ENCODE results near the gene TUSC2.
"Not testable (repeated sequence)": the region's sequence is repeated elsewhere in the genome, so short reads cannot be mapped to it uniquely, and the experiment has no call there.

The TUSC2 gene

GRCh38 chr3:50293079-50293801, 34.8 kb downstream of the TUSC2 start:
- DNase-seq, result no peak

- DNase-seq, result peak; percentile 97
These were observed 35.6 kb downstream of the TUSC2 start, which contains the start of gene IFRD2 for GRCh38 chr3:50292159-50293078. Gene IFRD2, minus strand, starts transcription at chr3:50292429. Its CDS starts 155 bp downstream, at chr3:50292274.

GRCh38 chr3:50290161-50290641, 37.8 kb downstream of the TUSC2 start:
- no peak for DNase-seq

GRCh38 chr3:50289130-50289529, 38.9 kb downstream of the TUSC2 start:
- DNase-seq, result no peak

- no peak for DNase-seq
These were observed 39.5 kb downstream of the TUSC2 start for GRCh38 chr3:50288387-50289007.

GRCh38 chr3:50287262-50287661, 40.8 kb downstream of the TUSC2 start:
- DNase-seq, result no peak

- DNase-seq, result no peak
These were observed 41.4 kb downstream of the TUSC2 start for GRCh38 chr3:50286322-50287227.

GRCh38 chr3:50284121-50284520, 43.9 kb downstream of the TUSC2 start:
- DNase-seq, result not testable (repeated sequence)

GRCh38 chr3:50279255-50280016, 48.6 kb downstream of the TUSC2 start:
- DNase-seq, result no peak

- no peak for DNase-seq
These were observed 49.2 kb downstream of the TUSC2 start, which contains the start of gene LSMEM2 for GRCh38 chr3:50278880-50279224. Gene LSMEM2, plus strand, starts transcription at chr3:50279087. Its CDS starts 27 bp downstream, at chr3:50279114.

- DNase-seq, result no peak
These were observed 49.7 kb downstream of the TUSC2 start for GRCh38 chr3:50278123-50278879.

GRCh38 chr3:50276762-50277101, 51.3 kb downstream of the TUSC2 start:
- DNase-seq, result no peak

- peak; percentile 48 for DNase-seq
These were observed 51.8 kb downstream of the TUSC2 start for GRCh38 chr3:50275996-50276761.

GRCh38 chr3:50275141-50275995, 52.7 kb downstream of the TUSC2 start:
- no peak for DNase-seq
